ENCODE measurements around the gene ROCK1. TPM values are rescaled to one million over a fixed set of nuclear protein-coding genes. Genes with fewer than 3 reads are reported as not detected.

ROCK1 gene
- total RNA-seq, 6 experiments from 2014 or later = 17.1 to 23.2 (median 21.6) TPM

DNA sequence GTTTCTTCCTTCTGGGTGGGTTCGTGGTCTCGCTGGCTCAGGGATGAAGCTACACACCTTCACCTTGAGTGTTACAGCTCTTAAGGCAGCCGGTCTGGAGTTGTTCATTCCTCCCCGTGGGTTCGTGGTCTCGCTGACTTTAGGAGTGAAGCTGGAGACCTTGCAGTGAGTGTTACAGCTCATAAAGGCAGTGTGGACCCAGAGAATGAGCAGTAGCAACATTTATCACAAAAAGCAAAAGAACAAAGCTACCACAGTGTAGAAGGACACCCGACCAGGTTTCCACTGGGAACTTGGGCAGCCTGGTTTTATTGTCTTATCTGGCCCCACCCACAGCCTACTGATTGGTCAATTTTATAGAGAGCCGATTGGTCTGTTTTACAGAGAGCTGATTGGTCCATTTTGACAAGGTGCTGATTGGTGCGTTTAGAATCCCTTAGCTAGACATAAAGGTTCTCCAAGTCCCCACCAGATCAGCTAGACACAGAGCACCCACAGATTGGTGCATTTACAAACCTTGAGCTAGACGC, 20.1 kb upstream of the ROCK1 start:
- intact Hi-C loops (cut with DNase I) = no loop called here
- TF ChIP-seq POLR2A (IDR thresholded peaks at IDR 0.05) = no peak
- TF ChIP-seq, protein P1, sequence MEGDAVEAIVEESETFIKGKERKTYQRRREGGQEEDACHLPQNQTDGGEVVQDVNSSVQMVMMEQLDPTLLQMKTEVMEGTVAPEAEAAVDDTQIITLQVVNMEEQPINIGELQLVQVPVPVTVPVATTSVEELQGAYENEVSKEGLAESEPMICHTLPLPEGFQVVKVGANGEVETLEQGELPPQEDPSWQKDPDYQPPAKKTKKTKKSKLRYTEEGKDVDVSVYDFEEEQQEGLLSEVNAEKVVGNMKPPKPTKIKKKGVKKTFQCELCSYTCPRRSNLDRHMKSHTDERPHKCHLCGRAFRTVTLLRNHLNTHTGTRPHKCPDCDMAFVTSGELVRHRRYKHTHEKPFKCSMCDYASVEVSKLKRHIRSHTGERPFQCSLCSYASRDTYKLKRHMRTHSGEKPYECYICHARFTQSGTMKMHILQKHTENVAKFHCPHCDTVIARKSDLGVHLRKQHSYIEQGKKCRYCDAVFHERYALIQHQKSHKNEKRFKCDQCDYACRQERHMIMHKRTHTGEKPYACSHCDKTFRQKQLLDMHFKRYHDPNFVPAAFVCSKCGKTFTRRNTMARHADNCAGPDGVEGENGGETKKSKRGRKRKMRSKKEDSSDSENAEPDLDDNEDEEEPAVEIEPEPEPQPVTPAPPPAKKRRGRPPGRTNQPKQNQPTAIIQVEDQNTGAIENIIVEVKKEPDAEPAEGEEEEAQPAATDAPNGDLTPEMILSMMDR (IDR thresholded peaks at IDR 0.05) = no peak
- Histone ChIP-seq H3K27me3 (no peaks in the 10 kb centered on the region), H3K4me3 (no peak overlapping the region), H3K9me3 (no peaks in the 10 kb centered on the region), H3K36me3 (no peaks in the 10 kb centered on the region), H3K27ac (no peak overlapping the region), H3K4me1 (no peaks in the 10 kb centered on the region)
- DNase-seq = no peak
- ATAC-seq = no peak
- 85% methylated on average over 6 of the region's 10 CpGs for WGBS (ENCODE audit: insufficient coverage, low coverage, low lambda C conversion rate, missing lambda C conversion rate)

- H3K36me3 ChIP-seq = no peaks in the 10 kb centered on the region
- H3K4me3 ChIP-seq = no peak overlapping the region
- ATAC-seq (no peak), DNase-seq (no peak)
- intact Hi-C loops (cut with DNase I) = no loop called here
- H3K27ac ChIP-seq = no peak overlapping the region
- H3K4me1 ChIP-seq = no peaks in the 10 kb centered on the region
- no peaks in the 10 kb centered on the region for H3K9me3 ChIP-seq
- H3K27me3 ChIP-seq = no peaks in the 10 kb centered on the region
- 39% methylated on average over 4 of the region's 4 CpGs for WGBS (ENCODE audit: insufficient coverage, low coverage, low lambda C conversion rate, missing lambda C conversion rate)
- TF ChIP-seq, protein P1 (IDR thresholded peaks at IDR 0.05) = no peak
- no peak for TF ChIP-seq POLR2A (IDR thresholded peaks at IDR 0.05)
These were observed 18.1 kb upstream of the ROCK1 start for GRCh38 chr18:21129566-21130216.

GRCh38 chr18:21123290-21123926, 11.8 kb upstream of the ROCK1 start:
- intact Hi-C loops (cut with DNase I) = no loop called here

GRCh38 chr18:21118806-21119205, 7.2 kb upstream of the ROCK1 start:
- DNase-seq (no peak), ATAC-seq (no peak)
- H3K9me3 ChIP-seq = no peaks in the 10 kb centered on the region
- TF ChIP-seq, protein P1 (IDR thresholded peaks at IDR 0.05) = no peak
- TF ChIP-seq POLR2A (IDR thresholded peaks at IDR 0.05) = no peak
- no peaks in the 10 kb centered on the region for H3K36me3 ChIP-seq
- no peaks in the 10 kb centered on the region for H3K27me3 ChIP-seq
- intact Hi-C loops (cut with DNase I) = loop anchor here in 1 of 2 donors (10.0 kb wide), 1 partner anchor 144 kb away; no protein-coding TSS in a partner anchor
- H3K4me3 ChIP-seq = no peak overlapping the region
- H3K27ac ChIP-seq = no peak overlapping the region
- H3K4me1 ChIP-seq = no peaks in the 10 kb centered on the region

More at GRCh38 chr18:21123290-21123926, 11.8 kb upstream of the ROCK1 start:
- Histone ChIP-seq H3K36me3 (no peaks in the 10 kb centered on the region), H3K27ac (no peak overlapping the region), H3K4me3 (no peak overlapping the region), H3K9me3 (no peaks in the 10 kb centered on the region), H3K4me1 (no peaks in the 10 kb centered on the region), H3K27me3 (no peaks in the 10 kb centered on the region)
- WGBS (ENCODE audit: insufficient coverage, low coverage, low lambda C conversion rate, missing lambda C conversion rate) = 61% methylated on average over 5 of the region's 5 CpGs
- DNase-seq = no peak
- no peak for ATAC-seq
- no peak for TF ChIP-seq POLR2A (IDR thresholded peaks at IDR 0.05)
- TF ChIP-seq, protein P1 (IDR thresholded peaks at IDR 0.05) = no peak

Measured in right lobe of liver (tissue), 6 donors.